ENCODE data around the gene TULP4.
"Not testable (repeated sequence)": the region's sequence is repeated elsewhere in the genome, so short reads cannot be mapped to it uniquely, and the experiment has no call there.

Gene TULP4

DNA sequence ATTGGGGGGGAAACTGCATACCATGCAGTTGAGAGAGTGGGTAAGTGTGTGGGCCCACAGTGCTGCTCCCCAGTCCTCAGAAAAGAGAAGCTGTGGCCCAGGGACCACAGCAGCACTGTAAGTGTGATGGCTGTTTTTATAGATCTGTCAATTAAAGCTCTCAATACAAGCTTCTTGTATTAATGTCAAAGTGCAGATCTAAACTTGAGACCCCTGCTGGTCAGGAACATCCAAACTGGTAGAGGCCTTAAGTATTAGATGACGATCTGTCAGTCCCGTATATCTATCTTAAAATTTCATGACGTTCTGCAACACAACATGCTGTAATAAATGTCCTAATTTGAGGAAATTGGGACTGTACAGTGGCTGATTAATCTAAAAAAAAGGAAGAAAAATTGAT, 74.8 kb downstream of the TULP4 start:
- no peak overlapping the region for H3K4me3 ChIP-seq (ENCODE audit: low read depth, low read length)

DNA sequence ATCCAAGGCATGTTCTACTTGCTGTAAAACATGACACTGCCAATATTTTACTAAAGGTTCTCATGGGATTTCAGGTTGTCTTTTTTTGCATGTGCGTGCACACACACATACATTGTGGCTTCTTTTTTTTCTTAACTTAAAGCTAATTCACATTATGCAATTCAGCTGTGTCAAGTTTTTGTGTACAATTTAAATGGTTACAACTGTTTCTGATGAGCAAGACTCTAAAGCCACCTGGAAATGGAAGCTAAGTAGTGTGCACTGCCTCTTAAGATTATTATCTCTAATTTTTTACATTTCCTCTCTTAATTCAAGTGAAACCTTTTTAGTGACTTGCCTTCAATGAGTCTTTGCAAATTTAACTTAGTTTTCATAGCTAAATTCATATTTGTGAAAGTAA, 75.3 kb downstream of the TULP4 start:
- no peak overlapping the region for H3K4me3 ChIP-seq (ENCODE audit: low read depth, low read length)

DNA sequence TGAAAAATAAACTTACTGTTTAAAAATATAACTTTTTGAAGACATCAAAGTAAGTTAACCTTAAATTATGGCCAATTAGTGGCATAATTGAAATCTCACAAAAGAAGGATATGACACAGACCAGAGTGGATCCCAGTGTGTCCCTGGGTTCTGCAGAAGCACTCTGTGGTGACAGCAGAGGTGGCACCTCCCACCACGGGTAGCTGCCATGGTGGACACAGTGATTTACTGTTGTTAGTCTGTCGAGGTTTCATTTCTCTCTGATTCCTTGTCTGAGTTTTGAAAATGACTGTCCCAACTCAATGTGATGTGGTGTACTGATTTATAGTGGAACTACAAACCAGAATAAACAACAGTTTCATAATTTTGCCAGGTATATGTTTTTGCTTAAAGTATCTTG, 76.5 kb downstream of the TULP4 start:
- H3K4me3 ChIP-seq (ENCODE audit: low read depth, low read length), result no peak overlapping the region

DNA sequence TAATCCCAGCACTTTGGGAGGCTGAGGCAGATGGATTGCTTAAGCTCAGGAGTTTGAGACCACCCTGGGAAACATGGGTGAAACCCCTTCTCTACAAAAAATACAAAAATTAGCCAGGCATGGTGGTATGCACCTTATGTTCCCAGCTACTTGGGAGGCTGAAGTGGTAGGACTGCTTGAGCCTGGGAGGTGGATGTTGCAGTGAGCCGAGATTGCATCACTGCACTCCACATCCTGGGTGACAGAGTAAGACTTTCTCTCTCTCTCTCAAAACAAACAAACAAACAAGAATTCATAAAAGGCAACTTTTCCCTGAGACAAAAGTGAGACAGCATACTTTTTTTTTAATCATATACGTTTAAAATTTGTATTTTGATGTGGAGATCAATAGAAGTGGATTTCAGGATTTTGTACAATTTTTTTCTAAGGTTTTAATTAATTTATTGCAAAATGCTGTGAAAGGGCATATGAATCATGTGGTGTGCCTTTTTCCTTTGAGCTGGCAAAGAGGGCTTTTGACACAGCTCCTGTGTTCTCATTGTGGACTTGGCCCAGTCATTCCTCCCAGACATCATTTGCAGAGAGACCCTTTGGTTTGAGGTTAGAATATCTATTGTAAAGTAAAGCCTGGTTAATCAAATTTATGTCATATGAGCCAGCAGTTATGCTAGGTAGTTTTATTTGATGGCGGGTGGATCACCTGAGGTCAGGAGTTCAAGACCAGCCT, 77.1 kb downstream of the TULP4 start:
- no peak overlapping the region for H3K4me3 ChIP-seq (ENCODE audit: low read depth, low read length)

DNA sequence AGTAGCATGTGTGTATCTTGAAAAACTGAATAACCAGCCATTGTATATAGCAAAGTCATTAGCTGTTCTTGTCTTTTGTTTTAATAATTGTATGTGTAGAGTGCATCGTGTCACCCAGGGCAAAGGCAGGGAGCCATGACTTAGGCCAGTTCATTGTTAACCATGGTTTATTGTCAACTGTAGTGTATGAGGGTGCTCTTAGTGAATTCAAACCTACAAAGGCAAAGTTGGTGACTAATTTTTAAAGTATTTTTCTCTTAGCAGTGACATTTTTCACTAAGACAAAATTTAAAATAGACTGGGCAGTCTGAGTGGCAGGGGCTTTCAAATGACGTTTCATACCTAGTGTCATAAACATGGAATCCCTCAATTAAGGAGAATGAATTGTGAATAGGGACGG, 79.0 kb downstream of the TULP4 start:
- H3K4me3 ChIP-seq (ENCODE audit: low read depth, low read length), result no peak overlapping the region

DNA sequence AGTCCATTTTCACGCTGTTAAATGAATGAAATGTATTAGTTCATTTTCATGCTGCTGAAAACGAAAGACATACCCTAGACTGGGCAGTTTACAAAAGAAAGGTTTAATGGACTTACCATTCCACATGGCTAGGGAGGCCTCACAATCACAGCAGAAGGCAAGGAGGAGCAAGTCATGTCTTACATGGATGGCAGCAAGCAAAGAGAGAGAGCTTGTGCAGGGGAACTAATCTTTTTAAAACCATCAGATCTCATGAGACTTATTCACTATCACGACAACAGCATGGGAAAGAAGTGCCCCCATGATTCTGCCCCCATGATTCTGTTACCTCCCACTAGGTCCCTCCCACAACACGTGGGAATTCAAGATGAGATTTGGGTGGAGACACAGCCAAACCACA, 79.7 kb downstream of the TULP4 start:
- H3K4me3 ChIP-seq (ENCODE audit: low read depth, low read length), result not testable (repeated sequence)

DNA sequence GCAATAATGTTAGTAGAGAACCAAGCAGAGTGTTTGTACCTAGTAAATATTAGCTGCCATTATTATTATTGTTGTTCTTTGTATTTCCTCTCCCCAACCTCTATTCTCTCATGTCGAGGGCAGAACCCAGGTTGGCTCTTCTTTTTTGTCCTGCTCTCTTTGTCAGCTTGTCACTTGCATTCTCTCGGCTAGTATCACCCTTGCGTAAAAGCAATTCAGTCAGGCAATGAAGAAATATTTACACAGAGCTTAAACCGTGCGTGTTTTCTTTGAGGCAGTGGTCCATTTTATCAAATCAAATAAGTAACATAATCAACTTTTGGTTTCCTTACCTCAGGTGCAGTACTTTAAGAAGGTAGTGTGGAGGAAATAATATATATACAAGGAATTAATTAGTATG, 83.9 kb downstream of the TULP4 start:
- H3K4me3 ChIP-seq (ENCODE audit: low read depth, low read length), result no peak overlapping the region

DNA sequence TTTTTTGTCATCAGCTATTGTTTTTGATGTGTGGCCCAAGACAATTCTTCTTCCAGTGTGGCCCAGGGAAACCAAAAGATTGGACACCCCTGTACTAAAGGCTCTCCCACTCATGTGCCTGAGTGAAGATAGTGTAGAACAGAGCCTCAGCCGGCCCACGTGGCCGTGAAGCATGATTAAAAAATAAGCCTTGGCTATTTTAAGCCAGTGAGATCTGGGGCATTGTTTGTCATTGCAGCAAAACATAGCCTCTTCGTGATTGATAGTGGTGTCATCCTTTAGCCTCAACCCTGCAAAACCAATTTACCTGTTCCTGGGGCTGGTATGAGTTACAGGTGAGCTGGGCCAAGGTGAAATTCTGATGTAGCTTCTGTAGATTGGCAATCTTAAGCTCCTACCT, 85.3 kb downstream of the TULP4 start:
- H3K4me3 ChIP-seq (ENCODE audit: low read depth, low read length), result no peak overlapping the region

DNA sequence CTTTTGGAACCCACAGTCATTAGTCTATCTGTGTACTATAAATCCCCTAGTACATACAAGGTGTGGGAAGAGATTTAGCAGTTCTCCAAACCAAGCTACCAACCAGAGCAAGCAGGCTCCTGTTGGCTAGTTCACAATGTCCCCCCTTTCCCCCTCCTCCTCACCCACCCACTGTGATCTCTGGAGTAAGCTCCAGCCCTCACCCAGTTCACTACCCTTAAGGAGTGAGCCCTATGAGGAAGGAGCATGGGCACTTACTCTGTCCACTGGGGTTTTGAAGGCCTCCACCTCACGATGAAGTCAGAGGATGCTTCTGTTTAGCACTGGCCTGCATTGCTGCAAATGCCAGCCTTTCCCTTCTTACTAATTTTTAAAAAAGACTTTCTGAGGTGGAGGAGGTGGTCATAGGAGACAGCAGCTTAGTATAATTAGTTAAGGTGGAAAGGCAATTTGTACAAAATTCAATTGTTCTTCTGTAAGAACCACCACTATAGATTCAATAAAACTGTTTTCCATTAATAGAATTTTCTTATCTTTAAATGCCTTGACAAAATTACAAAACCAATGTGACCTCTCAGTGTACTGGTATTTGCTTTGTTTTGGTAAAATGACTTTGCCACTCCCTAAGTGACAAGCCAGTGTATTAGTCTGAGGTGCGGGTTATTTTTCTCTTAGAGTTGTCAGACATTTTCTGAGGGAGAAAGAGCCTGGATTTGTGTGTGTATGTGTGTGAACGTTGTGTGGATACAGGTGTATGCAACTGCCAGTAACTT, 86.2 kb downstream of the TULP4 start:
- no peak overlapping the region for H3K4me3 ChIP-seq (ENCODE audit: low read depth, low read length)

DNA sequence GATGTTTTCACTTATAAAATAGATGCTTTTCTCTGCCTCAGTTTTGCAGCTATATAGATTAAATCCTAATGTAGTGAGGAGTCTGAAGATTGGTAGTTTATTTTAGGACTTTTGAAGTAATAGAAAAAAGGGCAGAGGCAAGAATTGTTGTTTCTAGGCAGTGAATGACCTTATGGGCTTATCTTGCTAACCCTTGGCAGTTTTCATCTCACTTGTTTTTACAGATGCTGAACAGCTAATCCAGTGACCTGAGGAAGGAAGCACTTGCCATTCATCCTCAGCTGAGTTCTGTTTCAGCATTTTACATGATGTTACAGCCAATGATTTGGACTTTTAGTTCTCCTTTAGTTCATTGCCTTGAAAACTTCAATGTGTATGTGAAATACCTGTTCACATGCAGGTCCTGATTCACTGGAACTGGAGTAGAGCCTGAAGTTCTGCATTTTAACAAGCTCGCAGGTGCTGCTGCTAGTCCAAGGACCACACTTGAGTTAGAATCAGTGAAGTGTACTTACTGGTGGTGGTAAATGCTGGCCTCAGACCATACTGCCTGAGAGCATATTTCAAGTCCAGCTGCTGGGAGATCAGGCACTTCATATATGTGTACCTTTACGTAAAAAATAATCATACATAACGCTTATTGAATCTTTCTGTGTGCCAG, 86.9 kb downstream of the TULP4 start:
- H3K4me3 ChIP-seq (ENCODE audit: low read depth, low read length), result no peak overlapping the region

DNA sequence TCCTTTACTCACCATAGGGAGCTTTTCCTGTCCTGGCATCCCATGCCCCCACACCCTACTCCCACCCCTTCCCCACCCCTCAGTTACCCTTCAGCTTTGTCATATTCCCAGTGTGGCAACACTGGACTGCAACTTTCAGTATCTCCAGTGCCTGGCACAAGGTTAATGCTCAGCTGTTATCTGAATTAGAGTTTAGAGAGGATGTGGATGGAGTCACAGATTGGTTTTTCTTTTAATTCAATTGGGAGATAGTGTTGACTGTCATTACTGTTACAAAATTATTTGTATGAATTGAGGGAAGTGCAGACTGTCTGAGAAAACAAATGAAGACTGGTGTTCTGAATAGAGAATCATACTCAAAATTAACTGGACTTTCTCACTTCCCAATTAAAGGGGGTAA, 89.9 kb downstream of the TULP4 start:
- no peak overlapping the region for H3K4me3 ChIP-seq (ENCODE audit: low read depth, low read length)

DNA sequence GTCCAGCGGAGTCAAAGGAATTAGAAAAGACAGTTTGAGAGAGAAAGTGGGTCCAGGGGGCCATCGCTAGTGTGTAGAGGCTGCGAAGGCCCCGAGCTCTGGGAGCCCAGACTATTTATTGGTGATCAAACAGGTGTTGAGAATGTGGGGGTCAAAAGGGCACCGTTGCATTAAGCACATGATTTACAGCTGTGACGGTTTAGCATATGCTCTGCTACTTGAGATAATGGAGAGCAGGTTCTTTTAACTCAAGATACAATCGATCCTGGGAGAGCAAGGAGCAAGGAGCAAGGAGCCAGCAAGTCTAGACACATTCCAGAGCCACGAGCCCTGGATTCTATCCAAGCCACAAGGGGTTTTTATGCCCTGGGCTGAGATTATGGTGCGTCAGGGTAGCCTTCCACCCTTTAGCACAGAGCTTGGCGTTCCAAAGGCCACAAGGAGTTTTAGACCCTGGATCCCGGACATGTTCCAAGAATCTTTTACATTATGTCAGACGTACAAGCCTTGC, 93.1 kb downstream of the TULP4 start:
- not testable (repeated sequence) for H3K4me3 ChIP-seq (ENCODE audit: low read depth, low read length)

DNA sequence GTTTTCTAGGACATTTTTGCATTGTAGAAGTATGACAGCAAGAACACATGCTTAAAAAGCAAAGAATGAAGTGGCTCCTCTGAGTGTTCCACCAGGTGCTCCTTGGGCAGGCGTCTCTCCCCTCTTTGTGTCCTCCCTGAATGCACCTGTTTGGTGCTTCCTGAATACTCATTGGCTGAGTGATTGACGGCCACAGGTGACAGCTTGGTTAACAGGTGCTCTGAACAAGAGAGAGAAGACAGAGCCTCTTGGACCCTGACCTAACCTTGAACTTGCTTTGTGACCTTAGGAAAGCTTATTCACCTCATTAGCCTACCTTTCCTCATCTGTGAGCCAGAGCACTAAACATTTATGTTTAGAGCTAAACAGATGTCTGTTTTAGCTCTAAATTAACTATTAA, 93.7 kb downstream of the TULP4 start:
- H3K4me3 ChIP-seq (ENCODE audit: low read depth, low read length), result no peak overlapping the region

DNA sequence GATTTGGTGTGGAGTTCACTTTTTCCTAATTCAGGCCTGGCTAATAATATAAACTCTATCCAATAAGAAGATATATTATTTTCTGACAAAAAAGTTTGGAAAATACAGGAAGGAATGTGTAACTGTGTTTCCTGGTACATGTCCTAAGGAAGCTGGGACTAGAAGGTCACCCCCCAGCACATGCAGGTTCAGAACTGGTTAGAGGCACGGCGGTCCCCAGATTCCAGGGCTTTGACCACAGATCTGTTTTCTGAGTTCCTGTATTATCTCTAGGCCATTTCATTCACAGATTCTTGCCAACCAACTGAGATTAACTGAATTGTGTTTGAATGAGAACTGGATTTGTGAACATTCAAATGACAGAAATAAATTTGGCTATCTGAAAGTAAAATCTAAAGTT, 94.5 kb downstream of the TULP4 start:
- H3K4me3 ChIP-seq (ENCODE audit: low read depth, low read length), result no peak overlapping the region

DNA sequence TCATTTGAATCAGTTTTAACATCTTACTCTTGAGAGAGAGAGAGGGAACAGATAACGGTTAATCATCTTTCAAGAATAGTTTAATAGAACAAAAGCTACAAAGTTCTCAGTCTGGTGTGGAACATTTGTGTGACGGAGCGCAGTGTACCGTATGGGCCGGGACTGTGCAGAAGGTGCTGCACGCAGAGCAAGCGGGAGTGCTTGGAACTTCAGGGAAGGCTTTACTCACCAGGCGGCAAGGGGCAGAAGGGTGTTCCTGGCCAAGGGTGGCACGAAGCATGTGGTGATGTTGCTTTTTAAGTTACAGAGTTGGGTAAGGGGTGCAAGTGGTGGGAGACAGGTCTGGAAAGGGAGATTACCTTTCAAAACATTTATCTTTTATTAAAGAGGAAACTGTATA, 95.7 kb downstream of the TULP4 start:
- no peak overlapping the region for H3K4me3 ChIP-seq (ENCODE audit: low read depth, low read length)

DNA sequence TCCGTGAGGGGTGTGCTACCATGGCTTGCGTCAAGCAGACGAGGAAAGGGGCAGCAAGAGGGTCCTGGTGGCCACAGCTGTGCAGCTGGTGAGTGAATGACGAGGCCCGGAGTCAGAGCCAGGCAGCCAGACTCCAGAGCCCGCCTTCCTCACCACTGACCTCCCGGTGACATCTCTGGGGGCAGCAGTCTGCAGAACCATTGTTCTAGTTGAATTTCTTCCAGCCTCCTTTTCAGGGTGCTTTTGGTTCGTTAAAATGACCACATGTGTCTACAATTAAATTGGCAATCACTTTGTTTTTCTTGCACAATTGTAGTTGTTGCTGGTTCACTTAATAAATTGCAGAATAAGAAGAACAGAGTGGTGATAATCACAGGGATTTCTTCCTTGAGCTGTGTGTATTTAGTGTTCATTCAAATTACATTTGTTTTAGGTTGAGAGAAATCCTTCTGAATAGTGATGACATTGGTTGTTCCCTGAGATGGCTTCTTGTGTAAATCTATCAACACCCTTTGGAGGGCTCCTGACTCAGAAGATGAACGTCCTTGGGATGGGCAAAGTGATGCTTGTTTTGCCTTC, 96.4 kb downstream of the TULP4 start:
- H3K4me3 ChIP-seq (ENCODE audit: low read depth, low read length), result no peak overlapping the region

DNA sequence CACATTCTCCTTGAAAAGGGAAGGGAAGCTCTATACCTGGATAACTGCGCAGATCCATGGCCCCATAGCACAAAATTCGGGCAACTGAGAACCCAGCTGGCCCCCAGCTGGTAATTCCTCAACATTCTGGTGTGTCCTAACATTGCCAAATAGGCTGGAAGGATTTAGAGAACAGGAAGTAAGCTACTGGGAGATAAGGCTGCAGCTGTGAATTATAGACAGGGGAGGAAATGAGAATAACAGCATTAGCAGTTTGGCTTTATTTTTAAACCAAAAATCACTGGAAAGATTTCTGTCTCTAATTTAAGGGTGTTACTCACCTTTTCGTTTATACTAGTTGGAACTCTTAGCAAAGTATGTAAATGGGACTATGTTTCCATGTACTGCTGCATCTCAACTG, 97.2 kb downstream of the TULP4 start:
- no peak overlapping the region for H3K4me3 ChIP-seq (ENCODE audit: low read depth, low read length)

DNA sequence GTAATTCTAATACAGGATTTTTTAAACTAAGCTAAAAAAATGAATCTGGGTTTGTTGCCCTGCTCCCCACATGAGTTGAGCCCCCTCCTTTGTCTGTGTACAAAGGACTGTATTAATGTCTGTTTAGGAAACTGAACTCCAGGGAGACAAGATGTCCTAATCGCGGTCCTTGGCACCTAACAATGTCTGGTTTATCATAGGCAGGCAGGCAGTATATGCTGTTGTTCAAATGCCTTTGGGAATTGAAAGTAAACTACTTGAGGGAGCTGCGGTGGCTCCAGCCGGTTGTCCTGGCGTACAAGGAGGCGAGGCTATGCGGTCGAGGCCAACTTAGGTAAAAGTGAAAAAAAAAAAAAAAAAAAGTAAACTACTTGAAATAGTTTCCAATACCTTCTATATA, 98.5 kb downstream of the TULP4 start:
- H3K4me3 ChIP-seq (ENCODE audit: low read depth, low read length), result no peak overlapping the region

DNA sequence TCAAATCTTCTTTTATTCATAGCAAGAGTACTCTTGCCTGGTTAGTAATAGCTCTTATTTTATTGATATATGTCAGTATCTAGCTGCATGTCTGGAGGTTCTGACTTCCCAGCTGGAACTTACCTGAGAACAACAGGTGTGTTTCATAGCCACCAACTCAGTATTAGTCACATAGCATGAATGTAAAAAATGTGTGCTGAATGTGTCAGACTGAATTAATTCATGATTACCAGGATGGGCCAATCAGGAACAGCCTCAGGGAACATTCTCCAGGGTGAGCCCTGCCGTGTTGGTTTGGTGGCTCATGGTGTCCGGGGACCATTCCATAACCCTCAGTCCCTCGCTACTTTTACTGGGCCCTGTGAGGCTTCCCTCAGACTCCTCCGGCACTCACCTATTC, 99.7 kb downstream of the TULP4 start:
- H3K4me3 ChIP-seq (ENCODE audit: low read depth, low read length), result no peak overlapping the region

DNA sequence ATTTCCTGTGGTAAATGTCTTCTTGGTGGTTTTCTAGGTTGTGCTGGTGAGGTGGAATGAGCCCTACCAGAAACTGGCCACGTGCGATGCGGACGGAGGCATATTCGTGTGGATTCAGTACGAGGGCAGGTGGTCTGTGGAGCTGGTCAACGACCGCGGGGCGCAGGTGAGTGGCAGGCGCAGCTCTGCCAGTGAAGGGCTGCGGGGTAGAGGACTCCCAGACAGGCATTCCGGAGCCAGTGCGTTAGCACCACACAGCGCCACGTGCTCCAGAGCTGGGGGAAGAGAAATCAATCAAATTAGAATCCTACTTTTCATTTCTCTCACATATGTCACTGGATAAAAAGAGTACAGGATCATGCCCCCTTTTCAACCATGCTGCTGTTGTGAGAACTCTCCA, 100.8 kb downstream of the TULP4 start:
- H3K4me3 ChIP-seq (ENCODE audit: low read depth, low read length), result no peak overlapping the region

DNA sequence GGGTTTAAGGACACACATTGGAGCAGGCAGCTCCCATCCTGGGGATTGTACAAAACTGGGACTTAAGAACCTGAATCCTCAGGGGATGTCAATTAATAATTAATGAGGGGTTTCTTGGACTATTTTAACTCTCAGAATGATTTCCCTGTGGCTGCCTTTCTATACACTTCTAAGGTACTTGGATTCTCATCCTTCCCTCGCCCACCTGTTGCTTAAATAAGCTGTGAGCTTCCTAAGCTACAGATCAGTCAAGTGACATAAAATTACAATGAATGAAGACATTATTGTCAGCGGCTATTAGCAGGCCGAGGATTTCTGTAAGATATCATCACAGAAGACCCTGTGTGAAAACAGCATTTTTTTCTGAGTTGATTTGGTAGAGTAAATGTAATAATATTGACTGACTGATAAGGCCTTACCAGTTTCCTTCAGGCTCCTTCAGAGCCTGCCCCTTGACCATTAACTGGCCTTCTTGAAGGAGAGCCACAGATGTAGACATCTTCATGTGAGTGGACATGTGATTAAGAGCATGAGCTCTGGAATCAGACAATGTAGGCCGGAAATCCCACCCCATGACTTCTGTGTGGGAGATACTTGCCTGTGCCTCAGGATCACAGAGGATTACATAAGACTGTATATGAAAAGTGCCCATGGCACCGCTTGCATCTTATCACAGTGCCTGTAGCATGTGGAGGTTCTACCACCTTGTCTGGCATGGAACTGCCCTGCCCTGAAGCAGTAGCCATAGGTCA, 101.7 kb downstream of the TULP4 start:
- H3K4me3 ChIP-seq (ENCODE audit: low read depth, low read length), result no peak overlapping the region
